A549 (cell line): ENCODE measurements around the gene THADA.

Experiments
- BHLHE40 ChIP-seq: IDR thresholded peaks from 2 replicates; pipeline ENCODE4 v1.6.1; 2012; ENCODE audit warnings: low read depth, low read length, inconsistent platforms
- EP300 ChIP-seq, 2 experiments: fragments of >200 bp; sonication (Bioruptor Twin); formaldehyde crosslinking; IDR thresholded peaks; 2 replicates in 1 of 2; 3 replicates in 1 of 2; pipeline ENCODE4 v1.6.1; 2016 to 2017
- HDAC2 ChIP-seq: fragments of 200-600 bp; sonication (generic); IDR thresholded peaks from 2 replicates; pipeline ENCODE4 v1.6.1; 2016
- POLR2A ChIP-seq: IDR thresholded peaks from 2 replicates; pipeline ENCODE4 v1.6.1; 2012; ENCODE audit warnings: mild to moderate bottlenecking, low read length
- RFX5 ChIP-seq: fragments of 450-650 bp; IDR thresholded peaks from 2 replicates; pipeline ENCODE4 v1.7.1; 2014; ENCODE audit warnings: antibody characterized with exemption, mild to moderate bottlenecking, moderate library complexity
- SREBF2 ChIP-seq: fragments of 450-650 bp; IDR thresholded peaks from 2 replicates; pipeline ENCODE4 v1.6.1; 2014; ENCODE audit warnings: mild to moderate bottlenecking, moderate library complexity
- TF ChIP-seq, protein P1 (sequence below): fragments of >200 bp; sonication (Bioruptor Twin); formaldehyde crosslinking; IDR thresholded peaks from 3 replicates; pipeline ENCODE4 v1.5.1; 2016
- TF ChIP-seq, protein P2 (sequence below): fragments of 450-650 bp; IDR thresholded peaks from 2 replicates; pipeline ENCODE4 v1.6.1; 2014; ENCODE audit warnings: antibody characterized with exemption
- TF ChIP-seq, protein P3 (sequence below): fragments of 250-450 bp; sonication (Bioruptor Pico); IDR thresholded peaks from 2 replicates; pipeline ENCODE4 v1.5.0; 2021; ENCODE audit warnings: mild to moderate bottlenecking, moderate library complexity, borderline replicate concordance
- TF ChIP-seq, protein P4 (sequence below): fragments of 200-600 bp; sonication (generic); IDR thresholded peaks from 2 replicates; pipeline ENCODE4 v1.6.1; 2016; ENCODE audit warnings: antibody characterized with exemption, mild to moderate bottlenecking, moderate library complexity
- TF ChIP-seq, protein P5 (sequence below): IDR thresholded peaks from 2 replicates; pipeline ENCODE4 v1.6.1; 2012

DNA sequence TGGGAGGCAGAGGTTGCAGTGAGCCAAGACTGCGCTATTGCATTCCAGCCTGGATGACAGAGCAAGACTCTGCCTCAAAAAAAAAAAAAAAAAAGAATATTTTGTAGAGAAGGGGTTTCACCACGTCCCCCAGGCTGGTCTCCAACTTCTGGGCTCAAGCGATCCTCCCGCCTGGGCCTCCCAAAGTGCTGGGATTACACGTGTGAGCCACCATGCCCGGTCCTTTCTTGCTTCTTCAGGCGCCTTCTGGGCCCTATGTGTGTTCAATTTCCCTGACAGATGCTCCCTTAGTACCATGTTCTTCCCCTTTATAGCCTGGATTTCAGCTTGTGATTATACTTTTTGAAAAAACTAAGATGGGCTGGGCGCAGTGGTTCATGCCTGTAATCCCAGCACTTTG, 379.2 kb downstream of the THADA start:
- TF ChIP-seq, protein P1, sequence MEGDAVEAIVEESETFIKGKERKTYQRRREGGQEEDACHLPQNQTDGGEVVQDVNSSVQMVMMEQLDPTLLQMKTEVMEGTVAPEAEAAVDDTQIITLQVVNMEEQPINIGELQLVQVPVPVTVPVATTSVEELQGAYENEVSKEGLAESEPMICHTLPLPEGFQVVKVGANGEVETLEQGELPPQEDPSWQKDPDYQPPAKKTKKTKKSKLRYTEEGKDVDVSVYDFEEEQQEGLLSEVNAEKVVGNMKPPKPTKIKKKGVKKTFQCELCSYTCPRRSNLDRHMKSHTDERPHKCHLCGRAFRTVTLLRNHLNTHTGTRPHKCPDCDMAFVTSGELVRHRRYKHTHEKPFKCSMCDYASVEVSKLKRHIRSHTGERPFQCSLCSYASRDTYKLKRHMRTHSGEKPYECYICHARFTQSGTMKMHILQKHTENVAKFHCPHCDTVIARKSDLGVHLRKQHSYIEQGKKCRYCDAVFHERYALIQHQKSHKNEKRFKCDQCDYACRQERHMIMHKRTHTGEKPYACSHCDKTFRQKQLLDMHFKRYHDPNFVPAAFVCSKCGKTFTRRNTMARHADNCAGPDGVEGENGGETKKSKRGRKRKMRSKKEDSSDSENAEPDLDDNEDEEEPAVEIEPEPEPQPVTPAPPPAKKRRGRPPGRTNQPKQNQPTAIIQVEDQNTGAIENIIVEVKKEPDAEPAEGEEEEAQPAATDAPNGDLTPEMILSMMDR: no peak
- TF ChIP-seq, protein P2, sequence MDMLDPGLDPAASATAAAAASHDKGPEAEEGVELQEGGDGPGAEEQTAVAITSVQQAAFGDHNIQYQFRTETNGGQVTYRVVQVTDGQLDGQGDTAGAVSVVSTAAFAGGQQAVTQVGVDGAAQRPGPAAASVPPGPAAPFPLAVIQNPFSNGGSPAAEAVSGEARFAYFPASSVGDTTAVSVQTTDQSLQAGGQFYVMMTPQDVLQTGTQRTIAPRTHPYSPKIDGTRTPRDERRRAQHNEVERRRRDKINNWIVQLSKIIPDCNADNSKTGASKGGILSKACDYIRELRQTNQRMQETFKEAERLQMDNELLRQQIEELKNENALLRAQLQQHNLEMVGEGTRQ: no peak
- TF ChIP-seq, protein P3, sequence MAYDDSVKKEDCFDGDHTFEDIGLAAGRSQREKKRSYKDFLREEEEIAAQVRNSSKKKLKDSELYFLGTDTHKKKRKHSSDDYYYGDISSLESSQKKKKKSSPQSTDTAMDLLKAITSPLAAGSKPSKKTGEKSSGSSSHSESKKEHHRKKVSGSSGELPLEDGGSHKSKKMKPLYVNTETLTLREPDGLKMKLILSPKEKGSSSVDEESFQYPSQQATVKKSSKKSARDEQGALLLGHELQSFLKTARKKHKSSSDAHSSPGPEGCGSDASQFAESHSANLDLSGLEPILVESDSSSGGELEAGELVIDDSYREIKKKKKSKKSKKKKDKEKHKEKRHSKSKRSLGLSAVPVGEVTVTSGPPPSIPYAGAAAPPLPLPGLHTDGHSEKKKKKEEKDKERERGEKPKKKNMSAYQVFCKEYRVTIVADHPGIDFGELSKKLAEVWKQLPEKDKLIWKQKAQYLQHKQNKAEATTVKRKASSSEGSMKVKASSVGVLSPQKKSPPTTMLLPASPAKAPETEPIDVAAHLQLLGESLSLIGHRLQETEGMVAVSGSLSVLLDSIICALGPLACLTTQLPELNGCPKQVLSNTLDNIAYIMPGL (CRISPR knock-in tag): no peak
- TF ChIP-seq EP300 (IDR thresholded peaks at IDR 0.05) (no peak), POLR2A (no peak), SREBF2 (no peak), RFX5 (no peak), HDAC2 (no peak), BHLHE40 (no peak)
- TF ChIP-seq, protein P4, sequence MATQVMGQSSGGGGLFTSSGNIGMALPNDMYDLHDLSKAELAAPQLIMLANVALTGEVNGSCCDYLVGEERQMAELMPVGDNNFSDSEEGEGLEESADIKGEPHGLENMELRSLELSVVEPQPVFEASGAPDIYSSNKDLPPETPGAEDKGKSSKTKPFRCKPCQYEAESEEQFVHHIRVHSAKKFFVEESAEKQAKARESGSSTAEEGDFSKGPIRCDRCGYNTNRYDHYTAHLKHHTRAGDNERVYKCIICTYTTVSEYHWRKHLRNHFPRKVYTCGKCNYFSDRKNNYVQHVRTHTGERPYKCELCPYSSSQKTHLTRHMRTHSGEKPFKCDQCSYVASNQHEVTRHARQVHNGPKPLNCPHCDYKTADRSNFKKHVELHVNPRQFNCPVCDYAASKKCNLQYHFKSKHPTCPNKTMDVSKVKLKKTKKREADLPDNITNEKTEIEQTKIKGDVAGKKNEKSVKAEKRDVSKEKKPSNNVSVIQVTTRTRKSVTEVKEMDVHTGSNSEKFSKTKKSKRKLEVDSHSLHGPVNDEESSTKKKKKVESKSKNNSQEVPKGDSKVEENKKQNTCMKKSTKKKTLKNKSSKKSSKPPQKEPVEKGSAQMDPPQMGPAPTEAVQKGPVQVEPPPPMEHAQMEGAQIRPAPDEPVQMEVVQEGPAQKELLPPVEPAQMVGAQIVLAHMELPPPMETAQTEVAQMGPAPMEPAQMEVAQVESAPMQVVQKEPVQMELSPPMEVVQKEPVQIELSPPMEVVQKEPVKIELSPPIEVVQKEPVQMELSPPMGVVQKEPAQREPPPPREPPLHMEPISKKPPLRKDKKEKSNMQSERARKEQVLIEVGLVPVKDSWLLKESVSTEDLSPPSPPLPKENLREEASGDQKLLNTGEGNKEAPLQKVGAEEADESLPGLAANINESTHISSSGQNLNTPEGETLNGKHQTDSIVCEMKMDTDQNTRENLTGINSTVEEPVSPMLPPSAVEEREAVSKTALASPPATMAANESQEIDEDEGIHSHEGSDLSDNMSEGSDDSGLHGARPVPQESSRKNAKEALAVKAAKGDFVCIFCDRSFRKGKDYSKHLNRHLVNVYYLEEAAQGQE: no peak
- TF ChIP-seq, protein P5, sequence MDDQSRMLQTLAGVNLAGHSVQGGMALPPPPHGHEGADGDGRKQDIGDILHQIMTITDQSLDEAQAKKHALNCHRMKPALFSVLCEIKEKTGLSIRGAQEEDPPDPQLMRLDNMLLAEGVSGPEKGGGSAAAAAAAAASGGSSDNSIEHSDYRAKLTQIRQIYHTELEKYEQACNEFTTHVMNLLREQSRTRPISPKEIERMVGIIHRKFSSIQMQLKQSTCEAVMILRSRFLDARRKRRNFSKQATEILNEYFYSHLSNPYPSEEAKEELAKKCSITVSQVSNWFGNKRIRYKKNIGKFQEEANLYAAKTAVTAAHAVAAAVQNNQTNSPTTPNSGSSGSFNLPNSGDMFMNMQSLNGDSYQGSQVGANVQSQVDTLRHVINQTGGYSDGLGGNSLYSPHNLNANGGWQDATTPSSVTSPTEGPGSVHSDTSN: no peak
